Upper lobe of right lung (tissue), 1 donor: Measurements from ENCODE around the gene TAX1BP3. TPM values are rescaled to one million over a fixed set of nuclear protein-coding genes. Genes with fewer than 3 reads are reported as not detected.

Experiments used
- ATAC-seq: fragments of 200-7000 bp; cut with Tn5 transposase; one replicate; pipeline ENCODE4 v1.9.1; 2020; ENCODE audit warnings: mild to moderate bottlenecking, moderate library complexity
- DNase-seq: peaks from one replicate; pipeline ENCODE4 v3.0.0-alpha.2; 2020
- H3K27ac ChIP-seq: fragments of 200-600 bp; one replicate; pipeline ENCODE4 v1.8.0; 2022
- H3K27me3 ChIP-seq: fragments of 200-600 bp; one replicate; pipeline ENCODE4 v1.8.0; 2022; ENCODE audit warnings: mild to moderate bottlenecking
- H3K36me3 ChIP-seq: fragments of 200-600 bp; one replicate; pipeline ENCODE4 v1.8.0; 2022
- H3K4me1 ChIP-seq: fragments of 200-600 bp; one replicate; pipeline ENCODE4 v1.8.0; 2022
- H3K4me3 ChIP-seq: fragments of 200-600 bp; one replicate; pipeline ENCODE4 v1.8.0; 2022; ENCODE audit warnings: mild to moderate bottlenecking
- H3K9me3 ChIP-seq: fragments of 200-600 bp; one replicate; pipeline ENCODE4 v1.8.0; 2022
- intact Hi-C: fragments of 100-400 bp; cut with DNase I; formaldehyde crosslinking; loops from one replicate; pipeline ENCODE4 v1.11.0; 2022
- total RNA-seq: library from RNA; stranded (reverse); fragmentation: NEBNext Ultra II Directional; extraction: Animal tissue kit (Norgen Biotek cat#: 25700); gene quantifications from one replicate; pipeline ENCODE4 v1.2.1, GENCODE V29; 2021
- TF ChIP-seq, protein P1 (sequence below): fragments of 200-600 bp; IDR thresholded peaks from one replicate; pipeline ENCODE4 v1.8.0; 2022; ENCODE audit warnings: antibody characterized with exemption
- donor health status: DM: no; HTN: yes; CAD: no; lungs with severe emphysema.

Gene TAX1BP3
- total RNA-seq, 1 donor from 2014 or later = 108 TPM

DNA sequence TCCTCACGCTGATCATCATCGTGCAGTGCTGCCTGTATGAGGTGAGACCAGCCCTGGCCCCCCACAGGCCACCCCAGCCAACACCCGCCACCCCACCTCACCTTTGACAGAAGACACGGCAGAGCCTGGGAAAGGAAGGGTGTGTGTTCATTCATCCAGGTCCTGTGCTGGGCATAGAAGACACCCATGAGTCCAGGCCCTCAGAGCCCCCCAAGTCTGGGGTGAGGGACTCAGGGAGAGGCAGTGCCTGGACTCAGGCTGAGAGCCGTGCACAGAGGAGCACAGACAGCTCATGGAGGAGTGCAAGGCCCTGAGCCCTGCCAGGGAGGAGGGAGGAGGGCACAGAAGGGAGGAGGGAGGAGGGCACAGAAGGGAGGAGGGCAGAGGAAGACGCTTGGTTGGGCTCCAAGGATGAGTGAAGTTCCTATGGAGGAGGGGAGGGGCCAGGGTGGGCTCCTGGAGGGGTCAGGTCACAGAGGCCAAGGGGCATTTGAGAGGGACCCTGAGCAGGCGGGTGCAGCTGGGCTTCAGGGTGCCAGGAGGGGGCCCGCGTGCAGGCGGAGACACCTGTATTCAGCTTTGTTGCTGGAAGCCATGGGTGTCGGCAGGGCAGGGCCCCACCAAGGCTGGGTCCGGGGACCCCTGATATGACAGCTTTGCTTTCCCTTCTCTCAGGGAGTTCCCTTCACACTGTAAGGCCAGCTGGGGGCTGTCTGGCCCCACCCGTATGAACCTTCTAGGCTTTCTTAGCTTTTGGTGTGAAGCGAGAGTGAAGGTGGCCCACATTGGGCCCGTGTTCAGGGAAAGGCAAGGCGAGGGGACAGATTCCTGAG is 11.4 kb downstream of the TAX1BP3 start:
- intact Hi-C loops = no loop called here
- Histone ChIP-seq H3K27ac (no peak overlapping the region), H3K9me3 (no peaks in the 10 kb centered on the region), H3K36me3 (no peaks in the 10 kb centered on the region), H3K4me3 (no peak overlapping the region), H3K4me1 (peaks cover 10% of the 10 kb centered on the region), H3K27me3 (no peaks in the 10 kb centered on the region)
- ATAC-seq (no peak), DNase-seq (no peak)
- TF ChIP-seq, protein P1, sequence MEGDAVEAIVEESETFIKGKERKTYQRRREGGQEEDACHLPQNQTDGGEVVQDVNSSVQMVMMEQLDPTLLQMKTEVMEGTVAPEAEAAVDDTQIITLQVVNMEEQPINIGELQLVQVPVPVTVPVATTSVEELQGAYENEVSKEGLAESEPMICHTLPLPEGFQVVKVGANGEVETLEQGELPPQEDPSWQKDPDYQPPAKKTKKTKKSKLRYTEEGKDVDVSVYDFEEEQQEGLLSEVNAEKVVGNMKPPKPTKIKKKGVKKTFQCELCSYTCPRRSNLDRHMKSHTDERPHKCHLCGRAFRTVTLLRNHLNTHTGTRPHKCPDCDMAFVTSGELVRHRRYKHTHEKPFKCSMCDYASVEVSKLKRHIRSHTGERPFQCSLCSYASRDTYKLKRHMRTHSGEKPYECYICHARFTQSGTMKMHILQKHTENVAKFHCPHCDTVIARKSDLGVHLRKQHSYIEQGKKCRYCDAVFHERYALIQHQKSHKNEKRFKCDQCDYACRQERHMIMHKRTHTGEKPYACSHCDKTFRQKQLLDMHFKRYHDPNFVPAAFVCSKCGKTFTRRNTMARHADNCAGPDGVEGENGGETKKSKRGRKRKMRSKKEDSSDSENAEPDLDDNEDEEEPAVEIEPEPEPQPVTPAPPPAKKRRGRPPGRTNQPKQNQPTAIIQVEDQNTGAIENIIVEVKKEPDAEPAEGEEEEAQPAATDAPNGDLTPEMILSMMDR = no peak

DNA sequence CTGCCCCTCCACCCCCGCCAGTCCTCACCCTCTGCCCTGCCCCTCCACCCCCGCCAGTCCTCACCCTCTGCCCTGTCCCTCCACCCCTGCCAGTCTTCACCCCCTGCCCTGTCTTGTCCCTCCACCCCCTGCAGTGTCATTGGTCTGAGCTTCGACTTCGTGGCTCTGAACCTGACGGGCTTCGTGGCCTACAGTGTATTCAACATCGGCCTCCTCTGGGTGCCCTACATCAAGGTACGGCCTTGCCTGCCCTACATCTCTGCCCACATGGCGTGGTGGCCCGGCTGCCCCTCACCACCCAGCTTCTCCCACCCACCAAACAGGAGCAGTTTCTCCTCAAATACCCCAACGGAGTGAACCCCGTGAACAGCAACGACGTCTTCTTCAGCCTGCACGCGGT is 12.0 kb downstream of the TAX1BP3 start:
- DNase-seq (no peak), ATAC-seq (no peak)
- TF ChIP-seq, protein P1 = no peak
- Histone ChIP-seq H3K36me3 (no peaks in the 10 kb centered on the region), H3K27me3 (no peaks in the 10 kb centered on the region), H3K9me3 (no peaks in the 10 kb centered on the region), H3K27ac (no peak overlapping the region), H3K4me1 (peaks cover 10% of the 10 kb centered on the region), H3K4me3 (no peak overlapping the region)
- intact Hi-C loops = no loop called here

DNA sequence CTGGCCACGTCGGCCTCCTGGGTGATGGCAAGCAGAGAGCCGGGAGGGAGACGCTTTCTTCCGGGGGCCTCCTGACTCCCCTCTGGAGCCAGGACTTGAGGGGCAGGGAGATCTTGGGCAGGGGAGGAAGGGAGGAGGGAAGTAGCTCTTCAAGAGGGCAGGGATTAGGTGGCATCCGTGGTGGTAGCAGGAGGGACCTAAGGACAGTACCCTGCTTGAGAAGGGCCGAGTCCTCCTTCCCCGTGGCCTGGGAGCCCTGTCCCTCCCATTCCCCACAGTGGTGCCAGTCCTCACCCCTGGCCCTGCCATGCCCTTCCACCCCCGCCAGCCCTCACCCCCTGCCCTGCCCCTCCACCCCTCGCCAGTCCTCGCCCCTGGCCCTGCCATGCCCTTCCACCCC is 12.6 kb downstream of the TAX1BP3 start:
- intact Hi-C loops = no loop called here
- Histone ChIP-seq H3K4me1 (peaks cover 10% of the 10 kb centered on the region), H3K27me3 (no peaks in the 10 kb centered on the region)

DNA sequence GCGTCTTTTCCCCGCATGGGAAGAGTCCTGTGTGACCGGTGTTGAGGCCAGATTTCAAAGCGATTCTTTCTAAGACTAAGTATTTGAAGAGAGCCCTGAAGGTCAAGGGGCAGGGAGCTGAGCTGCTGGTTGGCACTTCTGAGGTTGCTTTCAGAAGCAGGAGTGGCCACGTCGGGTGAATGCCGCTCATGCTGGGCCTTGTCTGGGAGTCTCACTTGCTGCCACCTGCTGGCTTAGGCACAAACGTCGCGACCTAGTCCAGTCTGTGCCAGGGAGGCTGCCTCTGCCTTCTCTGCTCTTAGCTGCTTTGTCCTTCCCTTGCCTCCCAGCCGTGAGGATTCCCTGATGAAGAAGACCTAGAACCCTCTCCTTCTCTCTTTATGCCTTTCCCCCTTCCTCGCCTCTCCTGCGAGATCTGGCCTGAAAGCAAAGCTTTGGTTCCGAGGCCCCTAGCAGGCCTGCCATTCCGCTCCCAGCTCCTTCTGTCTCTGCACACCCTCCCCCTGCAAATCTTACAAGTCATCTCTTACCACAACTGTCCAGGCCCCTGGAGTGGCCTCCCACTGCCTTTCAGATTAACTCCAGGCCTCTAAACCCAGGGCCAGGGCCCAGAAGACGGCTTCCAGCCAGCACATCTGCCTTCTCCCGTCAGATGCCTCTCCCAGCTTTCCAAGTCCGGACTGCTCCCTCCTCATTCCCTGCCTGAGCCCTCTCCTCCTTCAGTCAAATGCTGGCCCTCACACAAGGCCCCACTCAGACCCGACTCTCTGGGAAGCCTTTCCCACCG is 20.4 kb downstream of the TAX1BP3 start:
- intact Hi-C loops = no loop called here
- no peak for DNase-seq
- Histone ChIP-seq H3K36me3 (peaks cover 45% of the 10 kb centered on the region), H3K27ac (no peak overlapping the region), H3K4me1 (no peaks in the 10 kb centered on the region), H3K9me3 (no peaks in the 10 kb centered on the region), H3K27me3 (no peaks in the 10 kb centered on the region), H3K4me3 (no peak overlapping the region)
- ATAC-seq = peak; percentile 78
- TF ChIP-seq, protein P1 = peak; percentile 38

More for the DNA sequence above, 12.6 kb downstream of the TAX1BP3 start:
- no peak for DNase-seq
- TF ChIP-seq, protein P1 = no peak
- ATAC-seq = no peak
- no peak overlapping the region for H3K4me3 ChIP-seq
- H3K9me3 ChIP-seq = no peaks in the 10 kb centered on the region
- no peaks in the 10 kb centered on the region for H3K36me3 ChIP-seq
- no peak overlapping the region for H3K27ac ChIP-seq

DNA sequence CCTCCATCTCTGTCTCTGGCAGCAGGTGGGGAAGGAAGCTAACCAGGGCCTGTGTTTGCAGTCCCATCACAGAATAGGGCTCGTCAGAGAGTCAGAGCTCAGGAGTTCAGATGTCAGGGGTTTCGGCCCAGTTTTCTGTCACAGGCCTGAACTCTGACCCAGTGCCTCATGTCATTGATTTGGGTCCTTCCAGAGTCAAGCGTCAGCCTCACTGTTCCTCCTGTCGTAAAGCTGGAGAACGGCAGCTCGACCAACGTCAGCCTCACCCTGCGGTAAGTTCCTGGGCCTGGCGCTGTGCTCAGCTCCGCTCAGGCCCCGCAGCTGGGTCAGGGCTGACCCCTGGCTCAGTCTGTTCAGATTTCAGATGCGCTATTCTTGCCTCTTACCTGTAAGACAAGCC is 21.1 kb downstream of the TAX1BP3 start:
- Histone ChIP-seq H3K4me3 (no peak overlapping the region), H3K9me3 (no peaks in the 10 kb centered on the region), H3K4me1 (no peaks in the 10 kb centered on the region), H3K36me3 (peaks cover 45% of the 10 kb centered on the region), H3K27ac (no peak overlapping the region), H3K27me3 (no peaks in the 10 kb centered on the region)
- DNase-seq = no peak
- ATAC-seq = no peak
- intact Hi-C loops = no loop called here
- TF ChIP-seq, protein P1 = no peak
